C4-2B (cell line): Measurements from ENCODE around the gene PLA2G3.

Experiments
- ZFX ChIP-seq: fragments of 450-650 bp; IDR thresholded peaks from 2 replicates; pipeline ENCODE4 v1.6.1; 2017
- TF ChIP-seq, protein P1 (sequence below): fragments of 450-650 bp; conservative IDR thresholded peaks from 2 replicates; pipeline ENCODE4 v1.5.1; 2017; ENCODE audit warnings: mild to moderate bottlenecking

DNA sequence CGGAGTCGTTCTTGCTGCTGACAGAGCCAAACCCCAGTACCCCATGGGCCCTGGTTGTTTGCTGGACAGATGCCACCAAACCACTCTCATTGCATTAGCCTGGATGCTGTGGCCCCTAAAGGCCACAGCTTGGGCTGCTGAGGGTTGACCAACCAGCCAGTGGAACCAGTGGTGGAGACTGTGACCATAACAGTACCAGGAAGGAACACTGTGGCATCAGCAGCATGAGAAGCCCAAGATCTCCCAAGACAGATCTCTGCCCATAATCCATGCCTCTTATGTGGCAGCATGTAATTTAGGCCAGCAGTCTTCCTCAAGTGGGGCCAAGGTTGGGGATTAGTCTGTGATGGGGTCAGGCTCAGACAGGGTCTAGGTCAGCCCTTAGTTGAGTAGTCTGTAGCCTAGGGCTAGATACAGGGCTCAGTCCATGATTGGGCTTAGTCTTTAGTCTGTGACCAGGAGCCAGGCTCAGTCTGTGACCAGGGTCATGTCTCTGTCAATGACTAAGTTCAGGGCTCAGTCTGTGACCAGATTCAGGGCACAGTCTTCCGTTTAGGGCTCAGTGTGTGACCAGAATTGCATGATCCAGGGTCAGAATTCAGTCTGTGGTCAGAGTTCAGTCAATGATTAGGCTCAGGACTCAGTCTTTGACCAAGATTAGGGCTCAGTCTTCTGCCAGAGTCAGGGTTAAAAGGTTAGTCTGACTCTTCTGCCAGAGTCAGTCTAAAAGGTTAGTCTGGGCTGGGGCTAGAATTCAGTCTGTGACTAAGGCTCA lies 22.1 kb downstream of the PLA2G3 start:
- TF ChIP-seq, protein P1, sequence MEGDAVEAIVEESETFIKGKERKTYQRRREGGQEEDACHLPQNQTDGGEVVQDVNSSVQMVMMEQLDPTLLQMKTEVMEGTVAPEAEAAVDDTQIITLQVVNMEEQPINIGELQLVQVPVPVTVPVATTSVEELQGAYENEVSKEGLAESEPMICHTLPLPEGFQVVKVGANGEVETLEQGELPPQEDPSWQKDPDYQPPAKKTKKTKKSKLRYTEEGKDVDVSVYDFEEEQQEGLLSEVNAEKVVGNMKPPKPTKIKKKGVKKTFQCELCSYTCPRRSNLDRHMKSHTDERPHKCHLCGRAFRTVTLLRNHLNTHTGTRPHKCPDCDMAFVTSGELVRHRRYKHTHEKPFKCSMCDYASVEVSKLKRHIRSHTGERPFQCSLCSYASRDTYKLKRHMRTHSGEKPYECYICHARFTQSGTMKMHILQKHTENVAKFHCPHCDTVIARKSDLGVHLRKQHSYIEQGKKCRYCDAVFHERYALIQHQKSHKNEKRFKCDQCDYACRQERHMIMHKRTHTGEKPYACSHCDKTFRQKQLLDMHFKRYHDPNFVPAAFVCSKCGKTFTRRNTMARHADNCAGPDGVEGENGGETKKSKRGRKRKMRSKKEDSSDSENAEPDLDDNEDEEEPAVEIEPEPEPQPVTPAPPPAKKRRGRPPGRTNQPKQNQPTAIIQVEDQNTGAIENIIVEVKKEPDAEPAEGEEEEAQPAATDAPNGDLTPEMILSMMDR: no peak
- no peak for TF ChIP-seq ZFX
